Neural progenitor cell (in vitro differentiated cells): ENCODE measurements around the gene CYGB. TPM values are rescaled to one million over a fixed set of nuclear protein-coding genes. Genes with fewer than 3 reads are reported as not detected.

Experiments used
- DNase-seq: peaks from one replicate; pipeline ENCODE4 v3.0.0-alpha.2; 2016; ENCODE audit warnings: low spot score
- H2AFZ ChIP-seq: fragments of 200-600 bp; sonication (generic); replicated peaks from 2 replicates; pipeline ENCODE4 v1.6.1; 2016; ENCODE audit warnings: antibody characterized with exemption
- H3F3A ChIP-seq: fragments of 200-600 bp; sonication (generic); 2 replicates; pipeline ENCODE4 v1.6.1; 2016; ENCODE audit warnings: antibody characterized with exemption, low read depth
- H3K27ac ChIP-seq: fragments of 200-600 bp; sonication (generic); 2 replicates; pipeline ENCODE4 v1.5.1; 2016; ENCODE audit warnings: mild to moderate bottlenecking
- H3K27me3 ChIP-seq: fragments of 200-600 bp; sonication (generic); 2 replicates; pipeline ENCODE4 v1.6.1; 2016; ENCODE audit warnings: mild to moderate bottlenecking, moderate library complexity
- H3K36me3 ChIP-seq: fragments of 200-600 bp; sonication (generic); 2 replicates; pipeline ENCODE4 v1.5.1; 2016
- H3K4me1 ChIP-seq: fragments of 200-600 bp; sonication (generic); 2 replicates; pipeline ENCODE4 v1.6.1; 2016; ENCODE audit warnings: mixed run types
- H3K4me2 ChIP-seq: fragments of 200-600 bp; sonication (generic); 2 replicates; pipeline ENCODE4 v1.6.1; 2016
- H3K4me3 ChIP-seq: fragments of 200-600 bp; sonication (generic); 2 replicates; pipeline ENCODE4 v1.5.1; 2016
- H3K79me2 ChIP-seq: fragments of 200-600 bp; sonication (generic); 2 replicates; pipeline ENCODE4 v1.6.1; 2016; ENCODE audit warnings: low read depth
- H3K9ac ChIP-seq: fragments of 200-600 bp; sonication (generic); 2 replicates; pipeline ENCODE4 v1.6.1; 2016
- H3K9me3 ChIP-seq: fragments of 200-600 bp; sonication (generic); 2 replicates; pipeline ENCODE4 v1.5.1; 2016; ENCODE audit warnings: low read depth
- H4K20me1 ChIP-seq: fragments of 200-600 bp; sonication (generic); 2 replicates; pipeline ENCODE4 v1.6.1; 2016; ENCODE audit warnings: low read depth
- H3K27ac Mint-ChIP-seq: 3 replicates; pipeline ENCODE4 v1.8.0; 2021; ENCODE audit warnings: mixed read lengths
- H3K27me3 Mint-ChIP-seq: 2 replicates; pipeline ENCODE4 v1.8.0; 2022; ENCODE audit warnings: low read depth, mild to moderate bottlenecking, inconsistent platforms, moderate library complexity, mixed read lengths; ENCODE audit not compliant: insufficient read depth
- H3K36me3 Mint-ChIP-seq: 3 replicates; pipeline ENCODE4 v1.8.0; 2021; ENCODE audit warnings: mixed read lengths
- H3K4me1 Mint-ChIP-seq: 3 replicates; pipeline ENCODE4 v1.8.0; 2021; ENCODE audit warnings: mixed read lengths
- H3K4me3 Mint-ChIP-seq: 3 replicates; pipeline ENCODE4 v1.8.0; 2021; ENCODE audit warnings: mild to moderate bottlenecking, moderate library complexity, mixed read lengths
- H3K9me3 Mint-ChIP-seq: 3 replicates; pipeline ENCODE4 v1.8.0; 2020; ENCODE audit warnings: mixed read lengths
- EZH2 ChIP-seq: fragments of 200-600 bp; sonication (generic); IDR thresholded peaks from 2 replicates; pipeline ENCODE4 v1.6.1; 2017; ENCODE audit warnings: antibody characterized with exemption, mild to moderate bottlenecking, moderate library complexity
- EZH2phosphoT487 ChIP-seq: fragments of 200-600 bp; sonication (generic); IDR thresholded peaks from 2 replicates; pipeline ENCODE4 v1.6.1; 2017; ENCODE audit warnings: antibody characterized with exemption
- total RNA-seq: library from RNA; depleted of rRNA; stranded (reverse); fragments of >200 nt; gene quantifications from 2 replicates; pipeline ENCODE4 v1.2.3, GENCODE V29; 2015; ENCODE audit warnings: low replicate concordance
- TF ChIP-seq, protein P1 (sequence below): fragments of 200-600 bp; sonication (generic); IDR thresholded peaks from 2 replicates; pipeline ENCODE4 v1.5.1; 2017; ENCODE audit warnings: antibody characterized with exemption, mild to moderate bottlenecking

CYGB gene
- total RNA-seq, 1 donor from 2014 or later: not detected

DNA sequence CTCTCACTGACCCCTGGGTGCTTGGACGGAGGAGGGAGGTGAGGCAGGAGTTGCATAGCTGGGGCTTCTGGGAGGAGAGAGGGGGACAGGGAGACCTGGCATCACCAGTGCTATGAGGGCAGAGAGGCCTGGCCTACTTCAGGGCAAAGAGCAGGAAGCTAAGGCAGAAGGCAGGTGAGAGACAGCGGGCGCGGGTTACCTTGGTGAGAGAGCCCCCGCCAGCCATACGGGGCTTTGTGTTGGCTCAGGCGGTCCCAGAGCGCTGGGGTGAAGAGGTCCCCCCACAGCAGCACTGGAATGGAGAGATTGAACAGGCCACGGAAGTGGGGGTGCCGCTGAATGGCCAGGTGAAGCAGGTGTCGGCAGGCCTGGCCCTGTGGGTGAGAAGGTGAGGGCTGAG, 36.7 kb upstream of the CYGB start:
- no peak for DNase-seq
- TF ChIP-seq, protein P1, sequence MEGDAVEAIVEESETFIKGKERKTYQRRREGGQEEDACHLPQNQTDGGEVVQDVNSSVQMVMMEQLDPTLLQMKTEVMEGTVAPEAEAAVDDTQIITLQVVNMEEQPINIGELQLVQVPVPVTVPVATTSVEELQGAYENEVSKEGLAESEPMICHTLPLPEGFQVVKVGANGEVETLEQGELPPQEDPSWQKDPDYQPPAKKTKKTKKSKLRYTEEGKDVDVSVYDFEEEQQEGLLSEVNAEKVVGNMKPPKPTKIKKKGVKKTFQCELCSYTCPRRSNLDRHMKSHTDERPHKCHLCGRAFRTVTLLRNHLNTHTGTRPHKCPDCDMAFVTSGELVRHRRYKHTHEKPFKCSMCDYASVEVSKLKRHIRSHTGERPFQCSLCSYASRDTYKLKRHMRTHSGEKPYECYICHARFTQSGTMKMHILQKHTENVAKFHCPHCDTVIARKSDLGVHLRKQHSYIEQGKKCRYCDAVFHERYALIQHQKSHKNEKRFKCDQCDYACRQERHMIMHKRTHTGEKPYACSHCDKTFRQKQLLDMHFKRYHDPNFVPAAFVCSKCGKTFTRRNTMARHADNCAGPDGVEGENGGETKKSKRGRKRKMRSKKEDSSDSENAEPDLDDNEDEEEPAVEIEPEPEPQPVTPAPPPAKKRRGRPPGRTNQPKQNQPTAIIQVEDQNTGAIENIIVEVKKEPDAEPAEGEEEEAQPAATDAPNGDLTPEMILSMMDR: no peak
- TF ChIP-seq EZH2 (no peak), EZH2phosphoT487 (no peak)
- Mint-ChIP-seq H3K4me3 (no peak overlapping the region), H3K27me3 (peaks cover 3% of the 10 kb centered on the region), H3K27ac (no peak overlapping the region), H3K4me1 (peaks cover 11% of the 10 kb centered on the region), H3K36me3 (no peaks in the 10 kb centered on the region), H3K9me3 (no peaks in the 10 kb centered on the region)
- no peaks in the 10 kb centered on the region for H3K9me3 ChIP-seq
- peaks cover 35% of the 10 kb centered on the region for H3K27me3 ChIP-seq
- peaks cover 7% of the 10 kb centered on the region for H3F3A ChIP-seq
- no peak overlapping the region for H3K27ac ChIP-seq
- no peak overlapping the region for H2AFZ ChIP-seq
- peaks cover 12% of the 10 kb centered on the region for H3K4me1 ChIP-seq
- H3K4me2 ChIP-seq: no peak overlapping the region
- H3K79me2 ChIP-seq: no peaks in the 10 kb centered on the region
- peaks cover 18% of the 10 kb centered on the region for H4K20me1 ChIP-seq
- no peak overlapping the region for H3K9ac ChIP-seq
- H3K36me3 ChIP-seq: no peaks in the 10 kb centered on the region
- no peak overlapping the region for H3K4me3 ChIP-seq

DNA sequence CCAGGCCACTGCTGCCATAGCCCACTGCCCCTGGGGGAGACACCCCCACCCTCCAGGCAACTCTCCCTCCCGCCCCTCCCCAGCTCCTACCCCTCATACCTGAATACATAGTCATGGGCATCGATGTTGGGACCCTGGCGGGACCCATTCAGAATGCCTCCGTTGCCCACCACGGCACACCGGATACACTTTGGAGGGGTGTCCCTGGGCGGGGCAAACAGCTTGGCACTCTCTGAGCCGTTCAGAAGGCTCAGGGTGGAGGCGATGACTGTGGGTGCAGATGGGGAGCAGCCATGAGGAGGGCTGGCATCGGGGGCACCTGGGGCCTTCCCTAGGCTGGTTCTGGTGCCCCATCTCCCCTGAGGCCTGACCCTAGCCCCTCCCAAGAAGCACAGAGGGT, 35.6 kb upstream of the CYGB start:
- Mint-ChIP-seq H3K27me3 (peaks cover 3% of the 10 kb centered on the region), H3K4me3 (no peak overlapping the region), H3K9me3 (no peaks in the 10 kb centered on the region), H3K27ac (no peak overlapping the region), H3K4me1 (peaks cover 14% of the 10 kb centered on the region), H3K36me3 (no peaks in the 10 kb centered on the region)
- H3K79me2 ChIP-seq: no peaks in the 10 kb centered on the region
- peaks cover 24% of the 10 kb centered on the region for H3K27me3 ChIP-seq
- no peaks in the 10 kb centered on the region for H3K9me3 ChIP-seq
- H3K4me1 ChIP-seq: peaks cover 13% of the 10 kb centered on the region
- H3F3A ChIP-seq: peaks cover 9% of the 10 kb centered on the region
- peaks cover 26% of the 10 kb centered on the region for H4K20me1 ChIP-seq
- H3K9ac ChIP-seq: no peak overlapping the region
- no peak overlapping the region for H3K4me2 ChIP-seq
- no peak overlapping the region for H3K27ac ChIP-seq
- DNase-seq: no peak
- no peak overlapping the region for H2AFZ ChIP-seq
- H3K4me3 ChIP-seq: no peak overlapping the region
- no peaks in the 10 kb centered on the region for H3K36me3 ChIP-seq
- TF ChIP-seq EZH2 (no peak), EZH2phosphoT487 (no peak)
- TF ChIP-seq, protein P1: no peak

DNA sequence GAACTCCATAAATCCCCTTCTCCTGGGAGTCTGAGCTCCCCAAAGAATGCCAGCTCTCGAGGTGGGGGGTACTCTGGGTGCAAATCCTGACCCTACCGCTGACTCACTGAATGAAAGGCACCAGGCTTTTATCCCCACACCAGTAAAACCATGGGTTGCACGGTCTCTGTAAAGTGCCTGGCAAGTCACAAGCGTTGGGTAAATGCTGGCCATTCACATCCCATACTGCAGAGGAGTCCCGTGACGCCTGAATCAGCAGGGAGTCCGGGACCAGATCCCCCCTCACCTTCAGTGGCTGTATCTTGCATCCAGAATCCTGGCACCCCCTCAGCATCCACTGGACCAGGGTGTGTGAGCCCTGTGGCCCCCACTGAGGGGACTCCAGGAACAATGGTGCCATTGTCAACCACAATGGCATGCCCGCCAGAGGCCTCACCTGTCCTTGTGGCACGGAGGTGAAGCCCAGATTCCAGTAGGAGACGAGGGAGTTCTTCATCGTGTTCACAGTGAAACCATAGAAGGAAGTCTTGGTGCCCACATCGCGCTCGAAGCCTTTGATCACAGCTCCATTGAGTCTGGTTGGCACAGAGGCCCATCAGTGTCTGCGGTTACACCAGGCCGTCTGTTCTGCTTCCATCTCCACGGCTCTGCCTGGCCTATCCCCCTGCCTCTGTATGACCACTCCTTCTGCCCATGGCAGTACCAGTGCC, 34.8 kb upstream of the CYGB start:
- H3K4me3 ChIP-seq: no peak overlapping the region
- no peak for DNase-seq
- H3K9me3 ChIP-seq: no peaks in the 10 kb centered on the region
- no peaks in the 10 kb centered on the region for H3K79me2 ChIP-seq
- H3K27ac ChIP-seq: no peak overlapping the region
- no peaks in the 10 kb centered on the region for H3K36me3 ChIP-seq
- no peak overlapping the region for H3K27ac Mint-ChIP-seq
- H3K4me2 ChIP-seq: no peak overlapping the region
- TF ChIP-seq EZH2phosphoT487: no peak
- TF ChIP-seq, protein P1: no peak
- TF ChIP-seq EZH2: no peak
- no peaks in the 10 kb centered on the region for H3K36me3 Mint-ChIP-seq
- H3K9me3 Mint-ChIP-seq: no peaks in the 10 kb centered on the region
- peaks cover 3% of the 10 kb centered on the region for H3K27me3 Mint-ChIP-seq
- peaks cover 33% of the 10 kb centered on the region for H4K20me1 ChIP-seq
- H2AFZ ChIP-seq: no peak overlapping the region
- H3K9ac ChIP-seq: no peak overlapping the region
- H3K4me1 ChIP-seq: peaks cover 13% of the 10 kb centered on the region
- no peak overlapping the region for H3K4me3 Mint-ChIP-seq
- peaks cover 17% of the 10 kb centered on the region for H3K27me3 ChIP-seq
- peaks cover 16% of the 10 kb centered on the region for H3F3A ChIP-seq
- peaks cover 14% of the 10 kb centered on the region for H3K4me1 Mint-ChIP-seq
